HEK293T (cell line): ENCODE results near the gene LARGE2.

Experiments used
- ELF4 ChIP-seq: fragments of 450-650 bp; IDR thresholded peaks from 2 replicates; pipeline ENCODE4 v1.6.1; 2017; ENCODE audit warnings: antibody characterized with exemption
- FOXA1 ChIP-seq: fragments of 450-650 bp; IDR thresholded peaks from 2 replicates; pipeline ENCODE4 v1.6.1; 2016; ENCODE audit warnings: mild to moderate bottlenecking
- HDGF ChIP-seq: fragments of 450-650 bp; IDR thresholded peaks from 2 replicates; pipeline ENCODE4 v1.6.1; 2017; ENCODE audit warnings: antibody characterized with exemption, borderline replicate concordance
- NFRKB ChIP-seq: fragments of 450-650 bp; IDR thresholded peaks from 2 replicates; pipeline ENCODE4 v1.6.1; 2016; ENCODE audit warnings: mild to moderate bottlenecking, moderate library complexity
- SP1 ChIP-seq: fragments of 450-650 bp; IDR thresholded peaks from 2 replicates; pipeline ENCODE4 v1.6.1; 2017
- TARDBP ChIP-seq: fragments of 450-650 bp; IDR thresholded peaks from 2 replicates; pipeline ENCODE4 v1.6.1; 2016

- TF ChIP-seq ELF4 (no peak), HDGF (no peak), TARDBP (no peak), SP1 (no peak), FOXA1 (no peak), NFRKB (no peak)
These were observed 14.5 kb upstream of the LARGE2 start for GRCh38 chr11:45907911-45908370.
